Neutrophil (primary cell): Measurements from ENCODE around the gene CD58.
A peak's percentile ranks its signal among the peaks of the same experiment; 100 is the strongest.

Experiments used
- H3K27ac ChIP-seq: fragments of 200-600 bp; sonication (generic); 2 replicates; pipeline ENCODE4 v1.5.1; 2016; ENCODE audit warnings: mild to moderate bottlenecking, moderate library complexity
- H3K27me3 ChIP-seq: fragments of 200-600 bp; sonication (generic); 2 replicates; pipeline ENCODE4 v1.6.0; 2016; ENCODE audit warnings: mild to moderate bottlenecking
- H3K36me3 ChIP-seq: fragments of 200-600 bp; sonication (generic); 2 replicates; pipeline ENCODE4 v1.5.1; 2017
- H3K4me1 ChIP-seq, 2 experiments: fragments of 200-600 bp in 1 of 2; sonication (generic) in 1 of 2; 1 replicate in 1 of 2; 2 replicates in 1 of 2; pipeline versions ENCODE4 v1.5.1 to v1.6.1; 2013 to 2016; ENCODE audit warnings: low read depth in 1 of 2, low read length in 1 of 2, mild to moderate bottlenecking in 1 of 2, moderate library complexity in 1 of 2; ENCODE audit not compliant: control insufficient read depth in 1 of 2, insufficient read depth in 1 of 2
- H3K4me3 ChIP-seq, 2 experiments: fragments of 200-600 bp in 1 of 2; sonication (generic) in 1 of 2; 1 replicate in 1 of 2; 2 replicates in 1 of 2; pipeline ENCODE4 v1.5.1; 2013 to 2016; ENCODE audit warnings: low read depth in 1 of 2, low read length in 1 of 2, mild to moderate bottlenecking in 1 of 2, moderate library complexity in 1 of 2
- H3K9me3 ChIP-seq: fragments of 200-600 bp; sonication (generic); 2 replicates; pipeline ENCODE4 v1.5.1; 2016
- CTCF ChIP-seq: fragments of 200-600 bp; sonication (generic); IDR thresholded peaks from 2 replicates; pipeline ENCODE4 v1.5.1; 2016; ENCODE audit warnings: antibody characterized with exemption

CD58 gene

GRCh38 chr1:116546354-116546977, 24.4 kb downstream of the CD58 start:
- Histone ChIP-seq H3K9me3 (no peaks in the 10 kb centered on the region), H3K27ac (peak overlapping the region; percentile 64), H3K27me3 (no peaks in the 10 kb centered on the region), H3K4me1 (peaks cover 0 to 28% of the 10 kb centered on the region in 2 experiments), H3K36me3 (peaks cover 30% of the 10 kb centered on the region), H3K4me3 (no peak overlapping the region)
- no peak for TF ChIP-seq CTCF

- no peak overlapping the region for H3K4me3 ChIP-seq
- H3K4me1 ChIP-seq: peaks cover 9 to 26% of the 10 kb centered on the region in 2 experiments
- no peaks in the 10 kb centered on the region for H3K27me3 ChIP-seq
- H3K9me3 ChIP-seq: no peaks in the 10 kb centered on the region
- H3K36me3 ChIP-seq: peaks cover 31% of the 10 kb centered on the region
- TF ChIP-seq CTCF: no peak
- peak overlapping the region; percentile 64 for H3K27ac ChIP-seq
Observed at GRCh38 chr1:116545359-116545705, 25.5 kb downstream of the CD58 start.

- Histone ChIP-seq H3K4me1 (peaks cover 15 to 26% of the 10 kb centered on the region in 2 experiments), H3K27me3 (no peaks in the 10 kb centered on the region), H3K27ac (peak overlapping the region; percentile 64), H3K9me3 (no peaks in the 10 kb centered on the region), H3K36me3 (peaks cover 31% of the 10 kb centered on the region), H3K4me3 (no peak overlapping the region)
- TF ChIP-seq CTCF: no peak
Observed at GRCh38 chr1:116544588-116545358, 26.1 kb downstream of the CD58 start.

- Histone ChIP-seq H3K9me3 (no peaks in the 10 kb centered on the region), H3K27me3 (no peaks in the 10 kb centered on the region), H3K36me3 (peaks cover 59% of the 10 kb centered on the region), H3K4me1 (peaks cover 40 to 43% of the 10 kb centered on the region in 2 experiments), H3K27ac (peak overlapping the region; percentile 89), H3K4me3 (peak overlapping the region in 1 of 2 experiments; percentile 16)
- no peak for TF ChIP-seq CTCF
Observed at GRCh38 chr1:116540088-116540487, 30.7 kb downstream of the CD58 start.

GRCh38 chr1:116538544-116538943, 32.3 kb downstream of the CD58 start:
- no peak for TF ChIP-seq CTCF

More at GRCh38 chr1:116538544-116538943, 32.3 kb downstream of the CD58 start:
- peaks cover 40 to 43% of the 10 kb centered on the region in 2 experiments for H3K4me1 ChIP-seq
- H3K9me3 ChIP-seq: no peaks in the 10 kb centered on the region
- H3K36me3 ChIP-seq: peaks cover 68% of the 10 kb centered on the region
- H3K4me3 ChIP-seq: no peak overlapping the region
- peak overlapping the region; percentile 89 for H3K27ac ChIP-seq
- no peaks in the 10 kb centered on the region for H3K27me3 ChIP-seq
